RKO (cell line): Measurements from ENCODE around the gene PTPRM.

Source experiments
- DNase-seq: peaks from one replicate; pipeline ENCODE4 v3.0.0-alpha.2; 2016; ENCODE audit warnings: low spot score

Gene PTPRM

GRCh38 chr18:7757175-7757574 lies 190.1 kb downstream of the PTPRM start:
- DNase-seq = no peak

GRCh38 chr18:7758764-7759163 lies 191.6 kb downstream of the PTPRM start:
- DNase-seq = no peak

- DNase-seq = no peak
Measured at GRCh38 chr18:7760967-7761948, 194.1 kb downstream of the PTPRM start.

GRCh38 chr18:7764405-7764804 lies 197.3 kb downstream of the PTPRM start:
- DNase-seq = no peak

GRCh38 chr18:7766346-7766745 lies 199.2 kb downstream of the PTPRM start:
- DNase-seq = no peak

- no peak for DNase-seq
Measured at GRCh38 chr18:7766817-7767216, 199.7 kb downstream of the PTPRM start.

GRCh38 chr18:7770908-7771307 lies 203.8 kb downstream of the PTPRM start:
- no peak for DNase-seq

- DNase-seq = no peak
Measured at GRCh38 chr18:7772510-7772888, 205.4 kb downstream of the PTPRM start.

GRCh38 chr18:7772951-7773350 lies 205.8 kb downstream of the PTPRM start:
- DNase-seq = no peak

GRCh38 chr18:7775128-7775527 lies 208.0 kb downstream of the PTPRM start:
- no peak for DNase-seq

GRCh38 chr18:7775843-7776242 lies 208.7 kb downstream of the PTPRM start:
- no peak for DNase-seq

- no peak for DNase-seq
Measured at GRCh38 chr18:7778181-7778580, 211.1 kb downstream of the PTPRM start.

GRCh38 chr18:7779211-7779610 lies 212.1 kb downstream of the PTPRM start:
- DNase-seq = no peak

GRCh38 chr18:7784171-7784570 lies 217.1 kb downstream of the PTPRM start:
- no peak for DNase-seq

- no peak for DNase-seq
Measured at GRCh38 chr18:7786569-7786968, 219.5 kb downstream of the PTPRM start.

GRCh38 chr18:7787339-7787738 lies 220.2 kb downstream of the PTPRM start:
- no peak for DNase-seq

- peak; percentile 48 for DNase-seq
Measured at GRCh38 chr18:7789856-7790552, 222.9 kb downstream of the PTPRM start.

- DNase-seq = no peak
Measured at GRCh38 chr18:7793100-7793499, 226.0 kb downstream of the PTPRM start.

- no peak for DNase-seq
Measured at GRCh38 chr18:7803956-7804469, 236.9 kb downstream of the PTPRM start.

- no peak for DNase-seq
Measured at GRCh38 chr18:7805096-7805495, 238.0 kb downstream of the PTPRM start.

GRCh38 chr18:7805880-7806279 lies 238.8 kb downstream of the PTPRM start:
- DNase-seq = no peak

- DNase-seq = no peak
Measured at GRCh38 chr18:7807936-7808453, 240.9 kb downstream of the PTPRM start.

- DNase-seq = no peak
Measured at GRCh38 chr18:7808992-7809391, 241.9 kb downstream of the PTPRM start.
